Mesenchymal stem cell (in vitro differentiated cells and primary cell): Measurements from ENCODE around the gene PROSER2.

ENCODE experiments used
- DNase-seq: peaks from one replicate; pipeline ENCODE4 v3.0.0-alpha.2; 2013
- H2AFZ ChIP-seq: one replicate; pipeline ENCODE4 v1.6.1; 2013; ENCODE audit warnings: low read depth, mild to moderate bottlenecking, control low read depth, inconsistent platforms, low read length, moderate library complexity
- H2AK5ac ChIP-seq: 2 replicates; pipeline ENCODE4 v1.6.1; 2013; ENCODE audit warnings: low read length, moderate library complexity, mild to moderate bottlenecking, inconsistent platforms; ENCODE audit not compliant: severe bottlenecking
- H2BK120ac ChIP-seq: one replicate; pipeline ENCODE4 v1.6.1; 2013; ENCODE audit warnings: low read depth, mild to moderate bottlenecking, inconsistent platforms, low read length, moderate library complexity
- H2BK12ac ChIP-seq, 2 experiments: one replicate each; pipeline ENCODE4 v1.6.1; 2013; ENCODE audit warnings: inconsistent platforms in 2 of 2, low read length in 2 of 2, mild to moderate bottlenecking in 2 of 2, moderate library complexity in 2 of 2, control low read depth in 1 of 2
- H2BK15ac ChIP-seq: one replicate; pipeline ENCODE4 v1.6.1; 2013; ENCODE audit warnings: mild to moderate bottlenecking, low read depth, inconsistent platforms; ENCODE audit not compliant: poor library complexity, severe bottlenecking
- H2BK5ac ChIP-seq: 2 replicates; pipeline ENCODE4 v1.6.1; 2013; ENCODE audit warnings: low read depth, mild to moderate bottlenecking, low read length, control low read depth, inconsistent platforms; ENCODE audit not compliant: poor library complexity, severe bottlenecking
- H3K14ac ChIP-seq, 2 experiments: one replicate each; pipeline ENCODE4 v1.6.1; 2013; ENCODE audit warnings: inconsistent platforms in 2 of 2, low read length in 2 of 2, control low read depth in 1 of 2, mild to moderate bottlenecking in 1 of 2, moderate library complexity in 1 of 2
- H3K18ac ChIP-seq, 2 experiments: one replicate each; pipeline ENCODE4 v1.6.1; 2013; ENCODE audit warnings: inconsistent platforms in 2 of 2, low read length in 2 of 2, control low read depth in 1 of 2, low read depth in 1 of 2, mild to moderate bottlenecking in 1 of 2
- H3K23ac ChIP-seq, 2 experiments: one replicate each; pipeline ENCODE4 v1.6.1; 2013; ENCODE audit warnings: inconsistent platforms in 2 of 2, low read length in 2 of 2, mild to moderate bottlenecking in 2 of 2, moderate library complexity in 2 of 2, control low read depth in 1 of 2
- H3K27ac ChIP-seq: 2 replicates; pipeline ENCODE4 v1.5.1; 2013; ENCODE audit warnings: mild to moderate bottlenecking, moderate library complexity, low read length, control low read depth, inconsistent platforms; ENCODE audit not compliant: poor library complexity, severe bottlenecking
- H3K27me3 ChIP-seq, 2 experiments: 2 replicates each; pipeline versions ENCODE4 v1.6.1 to v1.7.0; 2013; ENCODE audit warnings: low read length in 2 of 2, mild to moderate bottlenecking in 2 of 2, moderate library complexity in 2 of 2, control low read depth in 1 of 2, inconsistent platforms in 1 of 2; ENCODE audit not compliant: control insufficient read depth in 1 of 2, insufficient read depth in 1 of 2
- H3K36me3 ChIP-seq, 2 experiments: 2 replicates each; pipeline versions ENCODE4 v1.6.1 to v1.7.0; 2013; ENCODE audit warnings: low read length in 2 of 2, control low read depth in 1 of 2, inconsistent platforms in 1 of 2, low read depth in 1 of 2, mild to moderate bottlenecking in 1 of 2; ENCODE audit not compliant: insufficient read depth in 2 of 2, control insufficient read depth in 1 of 2
- H3K4ac ChIP-seq, 2 experiments: one replicate each; pipeline ENCODE4 v1.6.1; 2013; ENCODE audit warnings: inconsistent platforms in 2 of 2, low read length in 2 of 2, mild to moderate bottlenecking in 2 of 2, moderate library complexity in 2 of 2, control low read depth in 1 of 2, low read depth in 1 of 2
- H3K4me1 ChIP-seq: 2 replicates; pipeline ENCODE4 v1.6.1; 2013; ENCODE audit warnings: low read depth, low read length, control low read depth; ENCODE audit not compliant: control insufficient read depth, insufficient read depth
- H3K4me2 ChIP-seq: 2 replicates; pipeline ENCODE4 v1.6.1; 2013; ENCODE audit warnings: low read length, mild to moderate bottlenecking, inconsistent platforms; ENCODE audit not compliant: poor library complexity, severe bottlenecking
- H3K4me3 ChIP-seq, 2 experiments: 2 replicates each; pipeline versions ENCODE4 v1.5.1 to v1.7.0; 2013; ENCODE audit warnings: low read length in 2 of 2, mild to moderate bottlenecking in 2 of 2, control low read depth in 1 of 2, low read depth in 1 of 2; ENCODE audit not compliant: insufficient read depth in 1 of 2
- H3K79me1 ChIP-seq: replicated peaks from 2 replicates; pipeline ENCODE4 v1.6.1; 2013; ENCODE audit warnings: mild to moderate bottlenecking, control low read depth, low read length, inconsistent platforms; ENCODE audit not compliant: poor library complexity, severe bottlenecking
- H3K9ac ChIP-seq: 2 replicates; pipeline ENCODE4 v1.7.0; 2013; ENCODE audit warnings: mild to moderate bottlenecking, low read length, moderate library complexity
- H3K9me3 ChIP-seq: 2 replicates; pipeline ENCODE4 v1.7.0; 2013; ENCODE audit warnings: mild to moderate bottlenecking, low read length; ENCODE audit not compliant: control insufficient read depth
- H4K8ac ChIP-seq: one replicate; pipeline ENCODE4 v1.6.1; 2013; ENCODE audit warnings: inconsistent platforms, mild to moderate bottlenecking, low read length, moderate library complexity
- H4K91ac ChIP-seq: one replicate; pipeline ENCODE4 v1.6.1; 2013; ENCODE audit warnings: mild to moderate bottlenecking, low read length, inconsistent platforms
- WGBS: methylation state at CpG from one replicate; pipeline ENCODE4 v1.1.7; 2013; ENCODE audit warnings: mixed read lengths; 5-methylcytosine and 5-hydroxymethylcytosine counted together

The PROSER2 gene

GRCh38 chr10:11787846-11788245, 35.3 kb upstream of the PROSER2 start:
- Histone ChIP-seq H2AK5ac (no peak overlapping the region), H2BK120ac (no peak overlapping the region), H3K18ac (no peak overlapping the region), H2BK15ac (no peak overlapping the region), H3K14ac (no peak overlapping the region), H3K79me1 (no peaks in the 10 kb centered on the region), H4K91ac (no peak overlapping the region), H3K4me2 (no peak overlapping the region), H2BK12ac (no peak overlapping the region), H3K4ac (no peak overlapping the region), H2BK5ac (no peak overlapping the region), H3K4me3 (no peak overlapping the region), H2AFZ (no peak overlapping the region), H3K9me3 (no peaks in the 10 kb centered on the region), H3K4me1 (no peaks in the 10 kb centered on the region), H3K27me3 (peaks cover 0 to 59% of the 10 kb centered on the region in 2 experiments), H3K36me3 (no peaks in the 10 kb centered on the region), H3K27ac (no peak overlapping the region), H4K8ac (no peak overlapping the region), H3K23ac (no peak overlapping the region), H3K9ac (no peak overlapping the region)
- DNase-seq = no peak
- WGBS = 86% methylated on average over 9 of the region's 10 CpGs

DNA sequence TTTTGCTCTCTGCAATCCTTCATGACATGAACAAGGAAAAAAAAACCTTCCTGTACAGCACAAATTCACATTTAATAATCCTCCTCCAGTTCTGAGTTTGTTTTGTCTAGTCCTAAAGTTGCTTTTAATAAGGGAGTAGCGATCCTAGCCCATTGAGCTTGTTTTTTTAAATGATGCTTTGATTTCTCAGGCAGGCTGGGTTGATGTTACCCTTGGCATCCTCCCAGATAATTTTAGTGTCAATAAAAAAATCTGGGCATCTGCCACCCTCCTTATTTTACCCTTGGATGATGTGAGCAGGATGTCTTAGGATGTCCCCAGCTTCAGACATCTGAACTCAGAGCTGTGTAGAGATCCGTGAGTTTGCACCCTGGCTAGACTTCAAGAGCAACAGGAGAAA, 33.9 kb upstream of the PROSER2 start:
- no peaks in the 10 kb centered on the region for H3K9me3 ChIP-seq
- no peak overlapping the region for H2AK5ac ChIP-seq
- H3K9ac ChIP-seq = no peak overlapping the region
- H3K36me3 ChIP-seq = no peaks in the 10 kb centered on the region
- no peak overlapping the region for H3K4me3 ChIP-seq
- no peak overlapping the region for H2BK120ac ChIP-seq
- no peaks in the 10 kb centered on the region for H3K79me1 ChIP-seq
- H3K27me3 ChIP-seq = peaks cover 0 to 59% of the 10 kb centered on the region in 2 experiments
- H2BK15ac ChIP-seq = no peak overlapping the region
- DNase-seq = no peak
- H3K18ac ChIP-seq = no peak overlapping the region
- H4K8ac ChIP-seq = no peak overlapping the region
- H3K4ac ChIP-seq = no peak overlapping the region
- 84% methylated on average over 2 of the region's 2 CpGs for WGBS
- no peak overlapping the region for H3K4me2 ChIP-seq
- no peak overlapping the region for H4K91ac ChIP-seq
- H3K27ac ChIP-seq = no peak overlapping the region
- H3K4me1 ChIP-seq = peaks cover 7% of the 10 kb centered on the region
- H2AFZ ChIP-seq = no peak overlapping the region
- no peak overlapping the region for H3K23ac ChIP-seq
- H3K14ac ChIP-seq = no peak overlapping the region
- H2BK5ac ChIP-seq = no peak overlapping the region
- no peak overlapping the region for H2BK12ac ChIP-seq

GRCh38 chr10:11789956-11790355, 33.2 kb upstream of the PROSER2 start:
- Histone ChIP-seq H3K4me1 (peaks cover 10% of the 10 kb centered on the region), H4K91ac (no peak overlapping the region), H3K4me3 (no peak overlapping the region), H2BK5ac (no peak overlapping the region), H3K23ac (no peak overlapping the region), H3K4me2 (no peak overlapping the region), H2BK12ac (no peak overlapping the region), H3K18ac (no peak overlapping the region), H2AFZ (no peak overlapping the region), H2BK120ac (no peak overlapping the region), H2AK5ac (no peak overlapping the region), H3K79me1 (no peaks in the 10 kb centered on the region), H3K27me3 (peaks cover 0 to 54% of the 10 kb centered on the region in 2 experiments), H3K27ac (no peak overlapping the region), H2BK15ac (no peak overlapping the region), H3K36me3 (no peaks in the 10 kb centered on the region), H3K14ac (no peak overlapping the region), H3K4ac (no peak overlapping the region), H3K9me3 (no peaks in the 10 kb centered on the region), H3K9ac (no peak overlapping the region), H4K8ac (no peak overlapping the region)
- WGBS = 90% methylated on average over 8 of the region's 8 CpGs
- no peak for DNase-seq

GRCh38 chr10:11793762-11794479, 29.2 kb upstream of the PROSER2 start:
- no peak overlapping the region for H3K4me3 ChIP-seq
- no peak overlapping the region for H3K9ac ChIP-seq
- H4K91ac ChIP-seq = no peak overlapping the region
- H3K27ac ChIP-seq = peak overlapping the region; percentile 83
- no peak overlapping the region for H3K14ac ChIP-seq
- DNase-seq = peak; percentile 54
- H3K36me3 ChIP-seq = no peaks in the 10 kb centered on the region
- H3K23ac ChIP-seq = no peak overlapping the region
- H2BK12ac ChIP-seq = no peak overlapping the region
- H2BK15ac ChIP-seq = no peak overlapping the region
- H3K9me3 ChIP-seq = no peaks in the 10 kb centered on the region
- H2AK5ac ChIP-seq = peak overlapping the region; percentile 57
- H3K79me1 ChIP-seq = no peaks in the 10 kb centered on the region
- no peak overlapping the region for H3K4me2 ChIP-seq
- H3K4me1 ChIP-seq = peaks cover 19% of the 10 kb centered on the region
- peak overlapping the region in 1 of 2 experiments; percentile 26 for H3K18ac ChIP-seq
- 61% methylated on average over 12 of the region's 12 CpGs for WGBS
- H4K8ac ChIP-seq = no peak overlapping the region
- H2BK5ac ChIP-seq = peak overlapping the region; percentile 75
- peaks cover 0 to 26% of the 10 kb centered on the region in 2 experiments for H3K27me3 ChIP-seq
- no peak overlapping the region for H2AFZ ChIP-seq
- H2BK120ac ChIP-seq = no peak overlapping the region
- H3K4ac ChIP-seq = no peak overlapping the region
